HG02981 (cell line): ENCODE data around the gene ARHGAP10.
A peak's percentile ranks its signal among the peaks of the same experiment; 100 is the strongest.

Source experiments
- ATAC-seq: cut with Tn5 transposase; IDR thresholded peaks from one replicate; pipeline ENCODE4 v1.9.1; 2021; ENCODE audit warnings: mild to moderate bottlenecking, moderate library complexity; ENCODE audit not compliant: unreplicated experiment

ARHGAP10 gene

DNA sequence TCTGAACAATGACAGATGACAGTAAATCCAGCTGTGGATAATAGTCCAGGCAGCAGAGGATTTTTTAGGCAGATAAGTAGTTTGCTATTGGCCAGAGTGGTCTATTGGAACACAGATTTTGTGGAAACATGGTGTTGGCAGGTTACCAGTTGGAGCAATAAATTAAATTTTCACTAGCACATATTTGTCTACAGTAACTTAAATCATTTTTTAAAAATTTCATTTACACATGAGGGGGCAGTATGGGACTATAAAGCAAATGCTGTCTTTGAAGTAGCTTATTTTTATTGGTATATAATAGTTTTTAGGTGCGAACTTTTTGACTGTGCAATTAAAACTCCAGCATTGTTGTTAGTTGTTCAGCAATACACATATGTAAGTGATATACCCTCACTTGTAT lies 289.8 kb downstream of the ARHGAP10 start:
- no peak for ATAC-seq

DNA sequence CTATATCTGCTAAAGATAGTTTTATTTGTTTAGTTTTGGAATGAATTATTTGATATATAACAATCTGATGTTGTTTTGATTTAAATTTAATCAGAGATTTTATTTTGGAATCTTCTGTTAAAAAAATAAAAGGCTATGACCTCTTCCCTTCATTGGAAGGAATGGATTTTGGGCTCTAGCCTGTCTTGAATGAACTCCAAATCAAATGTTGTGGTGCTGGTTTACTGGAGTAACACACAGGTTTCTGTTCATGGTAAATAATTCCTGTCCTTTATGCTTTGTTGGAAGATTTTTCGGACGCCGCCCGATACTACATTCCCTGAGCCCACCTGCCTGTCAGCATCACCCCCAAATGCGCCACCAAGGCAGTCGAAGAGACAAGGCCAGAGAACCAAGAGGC lies 291.1 kb downstream of the ARHGAP10 start:
- ATAC-seq = no peak

DNA sequence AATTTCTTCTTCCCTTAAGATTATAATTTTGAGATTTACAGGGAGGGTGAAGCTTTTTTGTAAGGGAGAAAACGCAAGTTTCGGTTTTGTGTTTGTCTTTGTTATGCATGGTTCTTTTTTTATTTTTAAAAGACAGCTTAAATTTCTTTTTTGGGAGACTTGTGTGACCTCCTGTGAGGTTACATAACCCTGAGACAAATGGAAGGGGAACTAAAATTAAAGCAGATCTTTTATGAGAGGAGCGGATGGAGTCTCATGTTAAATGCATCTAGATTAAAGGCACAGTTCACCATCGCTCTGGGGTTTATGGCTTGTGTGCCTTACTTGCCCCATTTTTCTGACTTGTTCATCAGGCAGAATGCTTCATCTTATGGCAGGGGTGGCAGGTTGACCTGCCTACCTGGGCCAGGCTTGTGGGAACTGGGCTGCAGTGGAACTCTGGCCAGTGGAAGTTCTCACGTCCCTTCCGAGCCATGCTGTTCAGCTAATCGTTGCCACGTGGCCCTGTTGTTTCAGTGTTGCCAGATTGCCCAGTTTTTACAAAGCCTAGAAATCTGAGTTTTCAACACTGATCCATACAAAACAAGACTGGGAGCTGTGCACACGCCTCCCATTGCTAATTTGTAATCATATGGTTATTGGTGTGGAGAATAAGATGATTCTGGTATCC lies 291.8 kb downstream of the ARHGAP10 start:
- no peak for ATAC-seq

DNA sequence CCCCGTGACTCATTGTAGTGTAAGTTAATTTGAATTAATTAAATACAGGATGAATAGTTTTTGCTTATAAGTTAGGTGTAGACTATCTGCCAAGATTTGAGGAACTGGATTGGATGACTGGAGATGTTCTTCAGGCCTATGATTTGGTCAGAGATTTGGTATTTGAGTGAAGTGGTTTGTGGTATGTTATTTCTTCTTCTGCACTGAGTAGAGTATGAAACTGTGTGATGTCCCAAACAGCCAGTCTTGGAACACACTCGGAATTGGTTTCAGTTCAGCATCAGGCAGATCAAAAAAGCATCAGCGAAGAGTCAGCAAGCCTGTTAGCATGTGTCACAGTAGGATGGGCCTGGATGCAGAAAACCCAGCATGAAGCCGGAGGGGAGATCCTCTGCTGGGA lies 294.1 kb downstream of the ARHGAP10 start:
- ATAC-seq = no peak

DNA sequence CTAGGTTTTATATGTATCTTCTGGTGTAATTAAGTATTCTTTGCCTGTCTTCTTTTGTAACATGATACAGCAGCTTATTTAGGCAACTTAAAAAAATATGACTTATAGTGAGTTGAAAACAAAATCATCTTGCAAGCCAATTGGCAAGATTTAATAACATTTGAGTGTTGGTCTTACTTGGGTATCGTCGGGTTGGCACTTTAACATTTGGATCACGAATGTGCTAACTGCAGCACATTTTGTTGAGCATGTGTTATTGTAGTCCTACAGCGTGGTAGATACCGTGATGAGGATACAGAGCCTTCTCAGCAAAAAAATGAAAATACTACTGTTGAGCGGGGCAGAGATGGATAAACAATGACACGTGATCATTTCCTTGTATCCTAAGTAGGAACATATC lies 295.3 kb downstream of the ARHGAP10 start:
- ATAC-seq = no peak

DNA sequence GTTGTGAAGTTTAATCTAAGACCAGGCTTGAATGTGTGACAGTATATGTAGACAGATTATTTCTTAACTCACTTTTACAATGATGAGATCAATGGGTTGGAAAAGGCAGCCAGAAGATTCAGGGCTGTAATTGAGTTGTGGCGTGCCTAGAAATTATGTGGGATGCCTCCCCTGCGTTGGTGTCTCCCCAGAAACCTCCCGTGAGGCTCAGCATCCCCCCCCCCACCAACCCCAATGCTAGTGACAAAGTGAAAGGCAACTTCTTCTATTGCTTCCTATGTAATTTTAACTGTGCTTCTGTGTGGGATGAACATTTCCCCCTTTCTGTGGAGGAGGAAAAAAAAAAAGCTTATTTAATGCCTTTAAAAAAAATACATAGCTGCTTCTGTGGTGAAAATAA lies 297.9 kb downstream of the ARHGAP10 start:
- no peak for ATAC-seq

DNA sequence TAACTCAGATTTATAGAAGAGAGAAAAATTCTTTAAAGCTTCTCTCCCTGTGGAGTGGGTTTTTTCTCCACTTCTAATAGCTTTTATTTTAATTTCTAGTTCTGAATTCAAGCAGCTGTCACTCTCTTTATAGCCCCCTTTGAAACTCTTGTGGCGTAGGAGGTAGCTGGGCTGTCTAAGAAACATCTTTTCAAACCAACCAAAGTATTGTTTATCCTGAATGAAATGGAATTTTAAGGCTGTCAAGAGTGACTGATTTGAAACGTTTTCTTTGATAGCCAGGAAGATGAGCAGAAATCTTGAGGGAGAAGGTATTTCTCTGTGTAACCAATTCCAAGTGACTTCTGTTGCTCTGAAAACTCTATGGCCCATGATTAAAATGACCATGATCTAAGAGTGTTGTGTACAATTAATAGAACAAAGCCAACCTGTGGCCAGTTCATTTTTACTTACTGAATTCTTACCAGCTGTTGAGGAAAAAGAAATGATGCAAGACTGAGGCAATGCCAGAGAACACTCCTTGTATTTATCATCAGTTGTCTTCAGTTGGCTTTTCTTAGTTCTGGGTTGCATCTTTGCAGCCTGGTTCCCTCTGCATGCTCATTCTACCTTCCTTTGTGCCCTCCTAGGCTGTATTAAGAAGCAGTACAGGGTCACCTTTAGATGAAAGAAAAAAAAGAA lies 298.4 kb downstream of the ARHGAP10 start:
- no peak for ATAC-seq

DNA sequence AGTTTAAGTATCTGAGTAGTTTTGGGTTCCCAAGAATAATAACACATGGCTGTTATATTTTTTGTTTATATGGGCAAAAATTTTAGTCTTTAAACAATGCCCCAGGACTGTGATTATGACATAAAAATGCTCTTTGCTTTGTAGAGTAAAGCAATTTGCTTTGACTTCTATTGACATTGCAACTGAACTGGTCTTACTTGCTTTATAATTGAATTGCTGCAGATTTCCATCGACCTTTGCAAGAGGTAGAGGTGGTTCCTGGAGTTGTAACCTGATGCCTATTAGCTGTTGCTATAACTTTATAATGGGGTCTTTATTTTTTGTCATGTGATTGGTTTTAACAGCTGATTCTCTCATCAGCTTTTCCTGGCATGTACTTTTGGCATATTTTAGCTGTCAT lies 302.9 kb downstream of the ARHGAP10 start:
- ATAC-seq = no peak

DNA sequence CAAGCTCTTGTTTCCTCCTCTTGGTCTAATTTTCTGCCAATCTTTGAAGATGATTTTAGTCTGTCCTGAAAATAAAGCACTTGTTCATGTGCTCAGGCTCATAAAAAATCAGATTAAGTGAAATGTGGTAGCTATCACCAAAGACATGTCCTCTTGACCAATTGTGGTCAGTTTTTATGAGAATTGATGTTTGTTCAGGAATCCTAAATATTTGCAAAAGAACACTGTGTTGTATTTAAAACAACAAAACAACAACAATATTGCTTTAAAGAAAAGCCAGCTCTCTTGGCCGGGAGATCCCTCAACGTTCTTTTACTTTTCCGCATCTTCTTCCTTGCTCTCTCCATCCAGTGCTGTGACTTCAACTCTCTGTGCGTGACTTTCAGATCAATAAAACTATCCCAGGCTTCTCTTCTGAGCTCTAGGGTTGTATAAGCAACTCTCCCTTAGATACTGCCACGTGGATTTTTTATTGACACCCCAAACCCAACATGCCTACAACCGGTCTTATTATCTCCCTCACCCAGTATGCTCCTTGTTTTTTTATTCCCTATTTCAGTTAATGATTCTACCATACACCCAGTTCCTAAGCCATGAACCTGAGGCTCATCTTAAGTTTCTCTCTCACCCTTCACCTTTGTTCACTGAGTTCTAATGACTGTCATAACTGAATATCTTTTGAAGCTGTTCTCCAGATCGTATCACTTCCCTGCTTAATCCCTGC lies 309.9 kb downstream of the ARHGAP10 start:
- ATAC-seq = no peak

DNA sequence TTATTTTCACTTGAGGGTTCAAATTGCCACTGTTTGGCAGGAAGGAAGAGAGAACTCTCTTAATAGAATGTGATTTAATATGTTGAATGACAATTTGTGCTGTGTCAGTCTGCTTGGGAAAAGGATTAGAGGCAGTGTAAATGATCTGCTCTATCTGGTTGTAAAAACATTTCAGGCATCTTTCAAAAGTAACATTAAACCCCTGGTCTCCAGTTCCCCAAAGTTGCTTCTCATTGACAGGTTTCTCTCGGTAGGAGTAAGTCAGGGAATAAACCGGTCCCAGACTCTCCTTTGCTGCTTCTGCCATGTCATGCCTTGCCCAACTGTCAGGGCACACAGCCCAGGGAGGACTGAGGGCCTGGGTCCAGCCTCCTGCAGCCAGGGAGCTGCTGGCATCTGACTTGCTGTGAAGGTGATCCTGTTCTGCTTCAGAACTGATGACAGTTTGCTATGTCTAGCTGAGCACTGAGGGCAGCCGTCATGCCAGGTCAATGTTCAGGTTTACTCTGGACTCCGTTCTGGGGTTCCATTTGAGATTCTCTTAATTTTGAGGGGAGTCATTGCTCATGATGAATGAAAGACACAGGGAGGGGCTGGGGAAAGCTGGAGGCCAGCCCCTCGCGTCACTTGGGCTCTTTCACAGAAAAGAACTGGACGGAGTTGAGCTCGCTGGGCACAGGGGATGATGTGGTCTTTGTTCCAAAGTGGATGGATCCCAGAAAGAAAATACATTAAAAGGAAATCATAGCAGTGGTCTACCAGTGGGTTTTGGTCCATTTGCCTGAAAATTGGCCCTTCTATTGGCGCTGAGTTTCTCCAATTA lies 312.4 kb downstream of the ARHGAP10 start:
- no peak for ATAC-seq

DNA sequence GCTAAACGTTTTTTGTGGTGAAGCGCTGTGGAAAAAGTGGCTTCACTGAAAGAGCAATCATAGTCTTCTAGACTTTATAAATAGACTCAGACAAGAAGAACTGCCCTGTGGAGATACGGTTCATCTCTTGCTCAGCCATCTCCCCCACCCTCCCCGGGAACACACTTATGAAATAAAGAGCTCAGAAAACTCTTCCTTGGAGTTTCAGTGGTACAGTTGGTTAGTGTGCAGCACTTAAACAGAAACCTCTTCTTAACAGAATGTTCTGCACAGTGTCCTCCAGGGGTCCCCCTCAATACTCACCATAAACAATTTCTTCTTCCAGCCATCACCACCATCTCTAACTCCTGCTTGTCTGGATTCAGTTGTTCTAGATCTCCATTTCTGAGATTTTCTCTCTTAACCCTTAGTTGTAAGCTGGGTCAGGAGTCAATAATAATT lies 313.0 kb downstream of the ARHGAP10 start:
- ATAC-seq = peak; percentile 94

DNA sequence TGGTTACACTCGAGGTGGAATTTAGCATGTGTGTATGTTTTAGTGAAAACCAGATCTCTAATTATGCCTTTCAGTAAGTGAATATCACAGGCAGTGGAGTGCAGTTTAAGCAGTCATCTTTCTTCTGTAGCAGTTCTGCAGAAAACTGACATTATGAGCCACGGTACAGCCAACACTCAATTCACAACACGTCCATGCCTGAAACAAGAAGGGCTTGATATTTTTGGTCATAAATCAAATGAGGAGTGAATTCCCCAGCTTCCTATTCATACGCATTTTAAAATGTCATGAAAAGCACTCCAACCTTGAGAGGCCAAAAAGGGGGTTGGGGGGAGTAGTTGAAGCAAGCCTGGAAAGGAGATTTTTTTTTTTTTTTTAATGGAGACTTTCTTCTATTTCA lies 316.7 kb downstream of the ARHGAP10 start:
- ATAC-seq = no peak

DNA sequence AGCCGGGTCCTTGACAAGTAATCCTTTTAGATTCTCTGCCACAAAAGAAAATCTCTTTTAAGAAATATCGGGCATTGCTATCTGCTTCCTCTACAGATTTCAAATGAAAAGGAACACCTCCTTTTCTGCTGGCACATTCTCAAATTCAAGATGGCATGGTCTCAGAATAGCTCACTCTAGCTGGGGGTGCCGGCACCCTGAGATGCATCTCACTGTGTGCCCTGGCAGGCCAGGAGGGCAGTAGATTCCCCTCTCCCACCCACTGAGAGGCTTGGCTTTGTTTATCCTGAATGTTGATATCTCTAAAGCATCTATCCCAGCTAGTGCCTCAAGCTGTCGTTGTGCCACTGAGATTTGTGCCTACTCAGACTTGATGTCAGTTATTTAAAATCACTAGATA lies 319.5 kb downstream of the ARHGAP10 start:
- ATAC-seq = no peak

DNA sequence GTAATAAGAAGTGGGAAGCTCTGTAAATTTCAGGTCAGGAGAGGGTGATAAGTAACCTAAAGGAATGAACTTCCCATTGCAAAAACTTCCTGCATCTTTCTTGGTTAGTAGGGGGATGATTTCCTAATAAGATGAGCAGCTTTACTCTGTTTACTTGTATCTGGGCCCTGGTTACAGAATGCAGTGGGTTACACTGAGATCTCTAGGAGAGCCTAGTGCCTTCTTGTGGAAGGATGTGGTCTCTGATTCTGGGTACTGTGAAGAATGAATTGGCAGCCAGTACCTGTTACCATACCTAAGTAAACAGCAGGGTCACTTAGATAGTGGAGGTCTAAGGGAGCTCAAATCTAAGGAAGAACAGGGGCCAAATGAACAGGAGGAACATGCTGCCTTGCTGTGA lies 320.6 kb downstream of the ARHGAP10 start:
- ATAC-seq = no peak

DNA sequence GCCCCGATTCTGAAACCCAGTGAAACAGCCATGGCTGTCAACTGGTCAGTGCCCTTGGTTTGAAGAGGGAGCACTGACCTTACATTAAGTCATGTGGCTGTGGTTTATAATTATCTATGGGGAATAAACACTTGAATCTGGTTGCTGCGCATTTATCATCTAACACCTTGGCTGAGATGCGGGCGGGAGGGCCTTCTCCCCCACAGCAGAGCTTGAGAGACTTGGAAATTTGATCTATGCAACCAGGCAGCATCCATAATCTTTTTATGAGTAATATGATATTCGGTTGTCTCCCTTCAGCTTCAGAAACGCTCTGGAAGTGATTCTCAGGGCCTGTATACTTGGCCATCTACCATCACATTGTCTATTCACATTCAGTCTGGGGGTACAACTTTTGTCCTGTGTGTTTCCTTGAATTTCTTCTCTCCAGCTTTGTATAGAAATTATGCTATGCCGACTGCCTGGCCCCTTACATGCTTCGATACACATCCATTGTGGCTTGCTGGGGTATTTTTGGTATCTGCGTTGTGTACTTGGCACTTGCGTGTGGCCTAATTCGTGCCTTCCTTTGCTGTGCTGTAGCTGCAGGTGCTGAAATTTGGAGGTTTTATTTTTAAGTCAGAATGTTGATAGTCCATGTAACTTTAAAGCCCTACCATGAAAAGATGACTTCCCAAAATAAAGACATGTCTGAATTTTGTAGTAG lies 321.6 kb downstream of the ARHGAP10 start:
- ATAC-seq = no peak

DNA sequence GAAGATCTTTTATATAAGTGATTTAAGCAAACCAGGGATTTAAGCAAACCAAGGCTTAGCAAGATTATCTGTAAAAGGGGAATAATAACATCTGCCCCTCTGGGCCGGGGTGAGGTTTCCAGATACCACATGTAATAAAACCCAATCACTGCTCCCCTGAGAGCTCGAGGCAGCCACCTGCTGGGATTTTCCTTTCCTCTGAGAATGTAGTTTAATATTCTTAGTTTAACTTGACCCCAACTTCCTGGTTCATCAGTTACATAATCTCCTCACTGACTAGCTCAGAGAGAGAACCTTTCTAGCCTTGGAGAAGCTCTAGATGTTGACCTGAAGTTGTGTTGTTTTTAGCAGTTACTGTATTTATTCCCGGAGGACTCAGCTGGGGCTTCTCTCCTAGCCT lies 322.4 kb downstream of the ARHGAP10 start:
- ATAC-seq = no peak

DNA sequence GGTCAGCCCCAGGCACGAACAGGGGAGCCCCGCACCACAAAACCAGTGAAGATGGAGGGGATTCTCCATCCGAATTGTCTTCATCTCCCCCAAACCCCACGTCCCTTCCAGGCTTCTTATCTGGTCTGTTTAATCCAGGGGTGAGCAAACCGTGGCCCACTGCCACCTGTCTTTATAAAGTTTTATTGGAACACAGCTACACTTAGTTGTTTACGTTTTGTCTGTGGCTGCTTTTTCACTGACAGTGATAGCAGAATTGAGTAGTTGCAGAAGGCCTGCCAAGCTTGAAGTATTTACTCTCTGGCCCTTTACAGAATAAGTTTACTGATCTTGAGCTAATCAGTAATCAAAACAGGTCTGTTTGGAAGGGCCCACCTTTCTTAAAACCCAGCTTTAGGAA lies 324.0 kb downstream of the ARHGAP10 start:
- peak; percentile 15 for ATAC-seq

DNA sequence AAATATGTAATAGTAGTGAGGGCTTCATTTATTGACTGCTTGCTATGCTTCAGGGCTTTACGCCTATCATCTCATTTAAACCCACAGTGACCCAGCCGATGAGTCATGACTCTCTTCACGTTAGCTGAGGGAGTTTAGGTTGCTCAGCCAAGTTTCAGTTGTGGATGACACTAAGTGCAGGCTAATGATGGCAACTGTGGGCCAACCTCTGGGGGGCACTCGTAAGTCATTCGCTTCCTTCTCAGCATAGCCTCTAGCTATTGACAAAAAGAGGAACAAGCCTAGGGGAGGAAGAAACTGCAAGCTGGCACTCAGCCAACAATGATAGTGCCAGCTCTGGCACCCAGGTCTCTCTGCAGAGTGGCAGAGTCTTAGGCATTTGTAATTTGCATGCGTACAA lies 325.0 kb downstream of the ARHGAP10 start:
- ATAC-seq = peak; percentile 75

DNA sequence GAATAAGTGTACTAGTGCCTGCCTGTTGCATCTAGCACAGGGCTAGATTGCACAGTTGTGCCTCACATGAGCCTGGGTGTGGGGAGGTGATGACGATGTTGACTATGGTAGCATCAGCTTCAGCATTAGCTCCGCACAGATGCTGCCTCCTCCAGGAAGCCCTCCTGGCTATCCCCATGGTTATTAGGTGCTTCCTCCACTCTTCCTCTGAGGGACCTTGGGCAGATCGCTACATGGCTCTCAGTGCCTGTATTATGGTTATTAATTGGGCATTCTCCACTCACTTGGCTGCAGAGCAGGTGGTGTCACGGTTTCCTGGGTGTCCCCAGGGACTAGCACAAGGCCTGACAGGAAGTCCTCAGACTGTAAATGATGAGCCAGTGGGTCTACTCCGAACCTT lies 325.6 kb downstream of the ARHGAP10 start:
- ATAC-seq = peak; percentile 40

DNA sequence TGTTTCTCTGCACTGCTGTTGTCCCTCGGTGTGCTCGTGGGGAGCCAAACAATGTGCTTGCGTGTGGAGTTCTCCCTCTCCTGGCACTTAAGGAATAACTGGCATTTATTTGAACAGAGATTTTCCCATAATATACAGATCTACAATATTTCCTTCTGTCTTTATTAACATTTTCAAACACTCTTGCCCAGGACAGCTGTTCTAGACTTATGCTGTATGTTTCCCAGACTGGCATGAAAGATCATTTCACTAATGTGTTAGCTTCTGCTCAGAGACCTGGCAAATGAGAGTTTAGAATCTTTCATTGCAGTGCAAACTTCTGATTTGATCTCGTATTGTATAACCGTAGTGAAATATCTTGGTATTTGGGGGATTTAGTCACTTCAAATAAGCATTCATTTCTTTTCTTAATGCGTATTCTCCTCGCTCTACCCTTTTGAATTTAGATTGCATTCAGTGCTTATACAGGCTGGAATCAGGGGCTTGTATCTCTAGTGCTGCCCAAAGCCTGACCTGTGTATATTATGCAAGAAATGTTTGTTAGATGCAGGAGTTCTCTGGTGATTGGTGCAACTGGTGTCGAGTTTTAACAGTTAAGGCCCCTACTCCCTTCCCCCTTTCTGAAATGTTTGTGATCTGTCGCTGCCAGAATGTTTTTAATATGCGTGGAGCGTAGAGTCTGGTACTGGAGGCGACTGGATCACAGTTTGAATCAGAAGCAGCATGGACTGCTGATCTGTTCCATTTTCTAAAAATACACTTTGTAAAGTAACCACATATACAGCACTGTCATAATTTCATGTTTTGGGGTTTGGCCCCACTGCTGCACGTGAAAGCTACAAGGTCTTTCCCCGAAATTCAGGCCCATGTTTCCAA lies 326.3 kb downstream of the ARHGAP10 start:
- no peak for ATAC-seq
